Astrocyte of the cerebellum (primary cell): Measurements from ENCODE around the gene FOXD3.

Experiments used
- DNase-seq: peaks from one replicate; pipeline ENCODE4 v3.0.0-alpha.2; 2011; ENCODE audit warnings: low read depth
- H3K4me3 ChIP-seq: 2 replicates; pipeline ENCODE4 v1.5.1; 2011; ENCODE audit warnings: mild to moderate bottlenecking, low read depth, low read length, moderate library complexity
- in situ Hi-C: cut with HindIII; loops from 2 replicates; pipeline ENCODE4 v1.10.0; 2017; ENCODE audit warnings: low sequenced_read_pairs
- TF ChIP-seq, protein P1 (sequence below): IDR thresholded peaks from 2 replicates; pipeline ENCODE4 v1.5.1; 2012; ENCODE audit warnings: low read length, low read depth, moderate library complexity, mild to moderate bottlenecking; ENCODE audit errors: missing control alignments

FOXD3 gene

DNA sequence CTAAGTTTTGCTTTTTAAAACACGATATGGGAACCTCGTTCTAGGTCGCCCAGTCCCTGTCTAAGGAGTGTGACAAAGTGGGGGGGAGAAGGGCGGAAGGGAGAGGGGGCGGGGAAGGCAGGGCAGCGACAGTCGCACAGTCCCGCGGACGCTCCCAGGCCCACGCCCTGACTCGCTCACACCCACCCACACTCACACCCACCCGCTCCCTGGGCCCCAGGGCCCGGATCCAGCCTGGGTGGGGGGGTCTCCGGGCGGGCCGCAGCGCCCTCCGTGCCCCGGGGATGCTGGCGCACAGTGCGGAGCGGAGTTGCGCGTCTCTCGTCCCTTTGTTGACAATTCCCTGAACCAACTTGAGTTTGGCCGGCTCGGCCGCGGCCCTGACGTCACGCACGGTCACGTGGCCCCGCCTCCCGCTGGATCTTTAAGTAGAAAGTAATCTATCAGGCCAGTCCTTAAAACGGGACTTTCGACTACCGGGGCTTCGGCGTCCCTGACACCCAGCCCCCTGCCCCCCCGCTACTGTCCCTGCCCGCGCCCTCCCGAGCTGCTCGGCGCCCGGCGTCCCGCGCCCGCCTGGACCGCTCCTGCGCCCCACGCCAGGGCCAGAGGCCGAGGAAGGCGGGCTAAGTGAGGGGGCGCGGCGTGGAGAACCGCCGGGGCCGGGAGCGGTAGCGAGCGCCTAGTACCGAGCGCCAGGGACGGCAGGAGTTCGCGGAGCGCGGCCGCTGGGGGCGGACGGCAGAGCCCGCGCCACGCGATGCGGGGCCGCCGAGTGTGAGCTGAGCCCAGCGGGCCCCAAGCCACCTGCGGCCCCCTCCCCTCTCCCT lies at the start of gene FOXD3:
TSS of gene FOXD3 (plus strand) at position 454 of the 830 bp plus-strand sequence. CDS start 492 bp downstream, outside the sequence.
- in situ Hi-C loops, result no loop called here
- H3K4me3 ChIP-seq, result peak within 1 kb of the TSS; percentile 32
- TF ChIP-seq, protein P1, sequence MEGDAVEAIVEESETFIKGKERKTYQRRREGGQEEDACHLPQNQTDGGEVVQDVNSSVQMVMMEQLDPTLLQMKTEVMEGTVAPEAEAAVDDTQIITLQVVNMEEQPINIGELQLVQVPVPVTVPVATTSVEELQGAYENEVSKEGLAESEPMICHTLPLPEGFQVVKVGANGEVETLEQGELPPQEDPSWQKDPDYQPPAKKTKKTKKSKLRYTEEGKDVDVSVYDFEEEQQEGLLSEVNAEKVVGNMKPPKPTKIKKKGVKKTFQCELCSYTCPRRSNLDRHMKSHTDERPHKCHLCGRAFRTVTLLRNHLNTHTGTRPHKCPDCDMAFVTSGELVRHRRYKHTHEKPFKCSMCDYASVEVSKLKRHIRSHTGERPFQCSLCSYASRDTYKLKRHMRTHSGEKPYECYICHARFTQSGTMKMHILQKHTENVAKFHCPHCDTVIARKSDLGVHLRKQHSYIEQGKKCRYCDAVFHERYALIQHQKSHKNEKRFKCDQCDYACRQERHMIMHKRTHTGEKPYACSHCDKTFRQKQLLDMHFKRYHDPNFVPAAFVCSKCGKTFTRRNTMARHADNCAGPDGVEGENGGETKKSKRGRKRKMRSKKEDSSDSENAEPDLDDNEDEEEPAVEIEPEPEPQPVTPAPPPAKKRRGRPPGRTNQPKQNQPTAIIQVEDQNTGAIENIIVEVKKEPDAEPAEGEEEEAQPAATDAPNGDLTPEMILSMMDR, result no peak
- DNase-seq, result no peak

DNA sequence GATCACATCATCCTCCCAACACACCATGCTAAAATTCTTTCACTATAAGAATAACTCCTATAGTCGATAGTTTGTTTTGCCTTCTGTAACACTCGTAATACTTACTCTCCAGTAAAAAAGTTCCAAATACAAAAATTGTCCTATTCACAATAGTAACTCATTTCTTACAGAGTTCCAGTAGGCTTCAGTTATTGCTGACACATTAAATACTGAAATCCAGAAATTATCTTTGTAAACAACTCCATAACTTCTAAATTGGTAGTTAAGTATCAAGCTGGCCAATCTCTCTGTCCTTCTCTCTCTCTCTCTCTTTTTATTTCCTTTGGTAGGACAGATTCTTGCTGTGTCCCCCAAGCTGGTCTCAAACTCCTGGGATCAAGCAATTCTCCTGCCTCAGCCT lies 49.6 kb upstream of the FOXD3 start:
- TF ChIP-seq, protein P1, result no peak
- DNase-seq, result no peak

DNA sequence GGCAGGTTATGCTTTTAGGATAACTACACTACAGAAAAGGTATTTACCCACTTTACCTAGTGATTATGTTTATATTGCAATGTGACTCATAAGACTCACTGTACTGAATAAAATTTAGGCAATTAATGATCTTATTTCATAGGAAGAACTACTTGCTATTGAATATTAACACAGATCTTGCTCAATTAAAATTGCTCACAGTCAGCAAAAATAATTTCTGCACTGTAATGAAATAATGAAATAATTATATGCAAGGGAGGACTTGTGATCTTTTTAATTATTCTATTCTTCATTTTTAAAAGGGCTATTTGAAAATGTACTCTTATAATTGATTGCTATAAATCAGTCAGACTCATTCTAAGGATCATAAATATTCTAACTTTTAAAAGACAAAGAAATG lies 48.0 kb upstream of the FOXD3 start:
- H3K4me3 ChIP-seq, result no peak overlapping the region
- TF ChIP-seq, protein P1, result no peak
- in situ Hi-C loops, result no loop called here

More for the DNA sequence above, 49.6 kb upstream of the FOXD3 start:
- in situ Hi-C loops, result no loop called here
- no peak overlapping the region for H3K4me3 ChIP-seq

DNA sequence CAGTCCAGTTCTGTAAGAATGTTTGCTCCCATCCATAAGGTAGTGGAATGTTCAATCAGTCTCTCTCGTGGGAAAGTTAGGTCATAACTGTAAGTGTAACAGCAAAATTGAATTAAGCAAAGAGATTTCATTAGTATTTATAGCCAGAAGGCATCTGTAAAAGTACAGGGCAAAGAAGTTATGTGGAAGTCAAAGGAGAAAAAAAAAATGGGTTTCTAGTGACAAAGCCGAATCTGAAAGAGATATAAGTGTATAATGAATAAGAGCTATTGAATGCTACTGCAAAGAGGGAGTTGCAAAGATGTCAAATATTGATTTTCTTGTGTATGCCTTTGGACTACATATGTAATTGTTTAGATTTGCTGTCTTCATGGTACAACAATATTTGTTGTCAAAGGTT lies 47.4 kb upstream of the FOXD3 start:
- TF ChIP-seq, protein P1, result no peak
- in situ Hi-C loops, result no loop called here

More for the DNA sequence above, 48.0 kb upstream of the FOXD3 start:
- DNase-seq, result no peak

DNA sequence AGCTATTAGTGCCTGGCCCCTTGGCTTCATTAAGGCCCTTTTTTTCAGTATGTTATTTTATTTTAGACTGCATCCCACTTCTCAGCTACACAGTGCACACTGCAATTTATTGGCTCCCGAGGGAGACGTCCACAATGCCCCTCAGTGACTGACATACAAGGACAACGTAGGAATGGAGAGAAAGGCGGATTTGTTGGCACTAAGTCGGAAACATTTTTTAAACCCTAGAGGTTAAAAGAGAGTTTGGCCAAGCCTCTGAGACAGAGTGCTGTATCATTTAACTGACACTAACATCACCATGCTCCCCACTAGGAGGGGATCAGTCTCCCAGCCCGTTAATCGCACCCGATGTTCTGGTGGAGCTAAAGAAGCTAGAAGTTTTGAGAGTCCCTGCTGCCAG lies 45.7 kb upstream of the FOXD3 start:
- in situ Hi-C loops, result no loop called here

More for the DNA sequence above, 47.4 kb upstream of the FOXD3 start:
- no peak overlapping the region for H3K4me3 ChIP-seq
- DNase-seq, result no peak

DNA sequence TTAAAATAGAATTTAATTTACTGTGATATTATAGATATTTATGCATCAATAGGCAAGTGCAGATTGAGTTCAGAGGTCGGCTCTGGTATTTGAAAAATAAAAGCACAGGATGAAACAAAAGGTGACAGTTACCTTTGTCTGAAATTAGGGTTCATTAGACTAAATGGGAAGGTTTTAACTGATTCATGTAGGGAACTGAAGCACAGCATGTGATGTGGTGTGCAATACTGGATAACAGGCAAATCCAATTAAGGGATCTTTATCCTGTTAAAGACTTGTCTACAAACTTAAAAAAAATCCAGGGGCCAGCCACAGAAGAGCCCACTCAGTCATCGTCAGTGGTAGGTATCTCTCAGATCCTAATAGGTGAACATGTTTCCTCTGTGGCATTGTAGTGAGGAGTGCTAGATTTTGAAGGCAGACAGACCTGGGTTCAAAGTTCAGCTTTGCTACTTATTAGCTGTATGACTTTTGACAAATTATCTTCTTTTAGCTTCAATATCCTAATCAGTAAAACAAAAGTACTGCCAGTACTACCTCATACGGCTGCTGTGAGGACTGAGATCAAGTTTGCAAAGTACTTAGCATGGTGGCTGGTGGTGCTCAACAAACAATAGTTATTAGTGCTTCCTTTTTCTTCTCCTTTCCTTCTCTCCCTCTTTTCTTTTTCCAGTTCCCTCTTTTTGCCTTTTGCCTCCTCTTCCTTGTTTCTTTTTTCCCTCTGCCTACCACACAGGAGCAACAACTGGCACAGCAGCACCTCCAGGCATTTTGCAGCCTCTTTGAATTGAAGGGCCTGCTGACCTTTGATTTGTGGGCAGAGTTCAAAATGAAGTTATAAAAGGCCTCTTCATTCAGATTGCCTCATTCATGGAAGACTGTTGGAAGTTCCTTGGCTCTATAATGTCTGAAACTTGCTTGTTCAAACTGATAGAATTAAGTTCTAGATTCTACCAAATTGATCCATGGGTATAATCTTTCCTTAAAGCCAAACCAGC lies 44.9 kb upstream of the FOXD3 start:
- in situ Hi-C loops, result no loop called here
- TF ChIP-seq, protein P1, result no peak
- DNase-seq, result no peak
- no peak overlapping the region for H3K4me3 ChIP-seq

More for the DNA sequence above, 45.7 kb upstream of the FOXD3 start:
- TF ChIP-seq, protein P1, result no peak
- H3K4me3 ChIP-seq, result no peak overlapping the region
- DNase-seq, result no peak
